SKM-1 treated with dmso at 0.1 percent for 144 hours (cell line): Measurements from ENCODE around the gene POLL.

Source experiments
- DNase-seq: peaks from one replicate; lab custom pipeline; 2025; ENCODE audit not compliant: unreplicated experiment; lab: John Stamatoyannopoulos, UW

The POLL gene

GRCh38 chr10:101560298-101561067, 27.6 kb downstream of the POLL start:
- DNase-seq, result no peak

- DNase-seq, result no peak
Observed at GRCh38 chr10:101559596-101560297, 28.3 kb downstream of the POLL start.

- no peak for DNase-seq
Observed at GRCh38 chr10:101558671-101559595, 29.1 kb downstream of the POLL start.

DNA sequence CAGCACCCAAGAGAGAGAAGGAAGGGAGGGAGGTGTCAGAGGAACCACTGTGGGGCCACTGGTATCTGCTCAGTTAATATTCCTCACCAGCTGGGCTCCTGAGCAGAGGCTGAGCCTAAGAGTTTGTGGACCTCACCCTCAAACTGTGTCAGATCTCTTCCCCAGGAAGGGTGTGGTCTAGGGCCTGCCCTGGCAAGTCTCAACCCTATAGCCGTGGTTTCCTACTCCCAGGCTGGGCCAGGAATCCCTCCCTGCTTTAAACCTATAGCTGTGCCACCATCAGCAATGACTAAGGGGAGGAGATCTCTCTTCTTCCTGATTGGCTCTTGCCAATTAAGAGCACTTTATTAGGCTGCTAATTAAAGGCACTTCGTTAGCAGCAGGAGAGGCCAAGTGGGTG, 29.9 kb downstream of the POLL start:
- peak; percentile 47 for DNase-seq

DNA sequence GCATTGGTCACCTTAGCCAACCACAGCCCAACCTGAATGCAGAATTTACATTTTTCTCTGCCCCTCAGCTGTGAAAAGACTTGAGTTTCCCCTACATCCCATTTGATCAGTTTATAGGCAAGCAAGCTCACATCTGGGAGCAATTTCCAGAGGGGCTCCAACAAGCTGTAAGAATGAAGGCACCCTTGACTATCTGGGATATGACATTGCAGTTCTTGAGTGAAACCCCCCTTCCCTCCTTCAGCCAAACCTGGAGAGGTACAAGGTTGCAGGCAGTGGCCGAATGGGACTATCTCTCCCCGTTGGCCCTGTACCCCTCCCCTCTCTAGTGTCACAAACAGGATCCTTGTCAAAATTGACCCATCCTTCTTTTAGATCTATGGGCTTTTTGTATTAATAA, 30.5 kb downstream of the POLL start:
- no peak for DNase-seq

DNA sequence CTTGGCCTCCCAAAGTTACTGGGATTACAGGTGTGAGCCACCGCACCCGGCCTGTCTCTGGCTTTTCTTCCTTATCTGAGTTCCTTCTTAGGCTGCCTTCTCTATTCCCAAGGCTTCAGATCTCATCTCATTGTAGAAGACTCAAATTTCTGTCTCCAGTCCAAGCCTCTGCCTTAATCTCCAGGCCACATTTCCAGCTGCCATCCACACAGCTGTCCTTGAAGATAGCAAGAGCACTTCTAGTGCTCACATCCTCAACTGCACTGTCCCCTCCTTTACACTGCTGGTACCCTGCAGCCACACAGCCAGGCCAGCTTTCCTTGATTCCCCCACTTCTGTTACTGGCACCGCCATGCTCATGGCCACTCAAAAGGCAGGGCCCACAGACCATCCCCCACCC, 35.6 kb downstream of the POLL start:
- no peak for DNase-seq

DNA sequence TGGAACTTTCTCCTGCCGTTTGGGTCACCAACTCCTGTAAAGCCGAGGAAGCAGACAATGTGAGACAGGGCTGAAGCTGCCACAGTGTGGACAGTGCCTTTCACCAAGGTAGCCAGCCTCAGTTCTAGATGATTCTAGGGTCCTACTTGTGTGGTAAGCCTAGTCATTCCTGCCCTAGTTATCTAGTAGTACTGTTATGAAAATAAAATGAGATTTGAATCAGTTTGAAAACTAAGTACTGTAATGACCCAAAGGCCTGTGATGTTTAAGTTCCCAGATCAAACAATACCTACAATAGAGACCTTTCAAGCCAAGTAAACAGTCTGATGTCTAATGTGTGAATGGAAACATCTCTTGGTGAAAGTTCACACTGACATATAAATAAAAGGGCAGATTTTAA, 37.1 kb downstream of the POLL start:
- DNase-seq, result no peak

DNA sequence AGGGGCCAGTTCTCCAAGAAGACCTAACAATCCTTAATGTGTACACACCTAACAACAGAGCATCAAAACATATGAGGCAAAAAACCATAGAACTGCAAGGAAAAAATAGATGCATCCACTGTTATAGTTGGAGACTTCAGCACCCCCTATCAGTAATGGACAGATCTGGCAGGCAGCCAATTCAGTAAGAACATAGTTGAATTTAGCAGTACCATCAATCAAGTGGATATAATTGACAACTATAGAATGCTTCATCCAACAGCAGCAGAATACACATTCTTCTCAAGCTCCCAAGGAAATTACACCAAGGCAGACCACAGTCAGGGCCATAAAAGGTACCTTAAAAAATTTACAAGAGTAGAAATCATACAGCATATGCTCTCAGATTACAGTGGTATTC, 42.2 kb downstream of the POLL start:
- DNase-seq, result no peak

DNA sequence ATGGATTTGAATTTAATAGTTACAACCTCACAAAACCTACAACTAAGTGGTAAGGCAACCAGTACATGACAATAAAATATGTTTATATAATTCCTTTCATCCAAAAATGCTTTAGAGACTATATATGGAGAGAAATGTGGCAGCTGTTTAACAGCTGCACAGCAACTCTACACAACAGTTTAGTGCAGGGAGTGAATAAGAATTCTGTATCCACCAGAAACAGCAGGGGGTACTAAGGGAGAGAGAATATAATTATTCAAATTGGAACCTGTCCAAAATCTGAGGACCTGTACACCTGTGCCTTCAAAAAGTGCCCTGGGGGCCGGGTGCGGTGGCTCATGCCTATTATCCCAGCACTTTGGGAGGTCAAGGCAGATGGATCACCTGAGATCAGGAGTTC, 49.6 kb downstream of the POLL start:
- no peak for DNase-seq

DNA sequence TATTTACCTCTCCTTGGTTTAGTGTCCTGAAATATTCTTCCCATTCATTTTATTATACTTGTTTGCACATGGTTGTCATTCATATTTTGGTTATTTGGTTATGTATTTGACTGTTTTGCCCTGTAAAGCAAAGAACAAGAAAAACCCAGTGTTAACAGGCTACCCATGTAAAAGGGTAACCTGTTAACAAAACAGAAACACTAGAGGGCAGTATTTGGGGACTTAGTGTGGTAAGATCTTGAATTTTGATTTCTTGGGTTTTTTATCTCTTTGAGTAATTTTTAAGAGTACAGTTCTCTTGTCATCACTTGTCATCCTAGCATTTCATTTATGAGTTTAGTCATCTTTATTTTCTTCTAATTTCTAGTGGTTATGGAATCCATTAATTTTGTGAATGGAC, 51.3 kb downstream of the POLL start:
- peak; percentile 27 for DNase-seq

DNA sequence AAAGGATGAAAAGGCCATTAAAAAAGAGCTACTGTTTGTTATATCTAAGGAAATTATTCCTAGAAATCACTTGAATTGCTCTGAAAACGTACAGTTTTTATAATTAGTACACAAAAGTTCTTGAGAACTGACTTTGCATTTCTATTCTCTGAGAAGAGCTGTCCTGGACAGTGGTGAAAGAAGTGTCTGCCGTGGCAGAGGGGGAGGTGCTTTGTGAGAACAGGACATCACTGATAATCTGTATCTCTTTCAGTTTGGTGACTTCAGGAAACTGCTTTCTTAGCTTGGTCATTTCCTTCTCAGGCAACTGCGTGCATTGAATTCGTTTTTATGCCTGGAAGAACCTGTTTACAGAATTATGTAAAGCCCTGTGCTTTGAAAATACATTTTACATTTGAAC, 52.1 kb downstream of the POLL start:
- DNase-seq, result no peak

- DNase-seq, result no peak
Observed at GRCh38 chr10:101529725-101530553, 58.1 kb downstream of the POLL start.

DNA sequence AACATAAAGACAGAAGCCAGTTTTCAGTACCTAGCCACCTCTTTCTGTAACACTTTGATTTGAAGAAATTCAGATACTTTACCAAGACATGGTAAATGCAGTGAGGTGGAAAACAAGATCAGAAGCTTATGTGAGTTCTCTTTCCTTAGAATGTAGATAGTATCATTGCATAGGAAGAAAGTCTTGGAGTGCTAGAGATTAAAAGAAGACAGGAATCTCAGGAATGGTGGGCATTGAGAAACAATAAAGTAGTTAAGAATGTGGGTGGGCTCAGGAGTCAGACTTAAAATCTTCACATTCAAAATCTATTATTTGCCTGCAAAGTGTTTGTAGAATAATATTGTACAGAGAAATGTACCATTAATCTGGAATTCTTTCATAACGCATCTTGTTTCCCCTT, 58.9 kb downstream of the POLL start:
- DNase-seq, result no peak
